HCEC 1CT (cell line): Measurements from ENCODE around the gene AKAP17A.
"Not testable (repeated sequence)": the region's sequence is repeated elsewhere in the genome, so short reads cannot be mapped to it uniquely, and the experiment has no call there.

Experiments
- DNase-seq: peaks from one replicate; pipeline ENCODE4 v3.0.0-alpha.2; 2017

Gene AKAP17A

GRCh38 chrX:1609762-1610161 is 18.4 kb downstream of the AKAP17A start:
- no peak for DNase-seq

DNA sequence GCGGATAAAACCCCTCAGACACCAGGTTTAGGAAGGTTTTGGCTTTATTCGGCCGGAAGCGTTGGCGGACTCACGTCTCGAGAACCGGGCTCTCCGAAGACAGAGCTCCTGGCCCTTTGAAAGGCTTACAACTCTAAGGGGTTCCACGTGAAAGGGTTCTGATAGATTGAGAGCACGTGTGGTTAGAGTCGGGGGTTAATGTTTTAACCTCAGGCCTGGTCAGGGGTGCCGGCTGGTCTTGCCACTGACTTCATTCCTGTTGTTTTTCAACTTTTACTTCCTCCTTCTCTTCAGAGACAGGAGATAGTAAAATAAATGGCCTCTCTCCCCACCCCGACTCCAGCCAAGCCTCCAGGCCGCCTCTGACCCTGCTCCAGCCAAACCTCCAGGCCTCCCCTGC is 18.8 kb downstream of the AKAP17A start:
- no peak for DNase-seq

DNA sequence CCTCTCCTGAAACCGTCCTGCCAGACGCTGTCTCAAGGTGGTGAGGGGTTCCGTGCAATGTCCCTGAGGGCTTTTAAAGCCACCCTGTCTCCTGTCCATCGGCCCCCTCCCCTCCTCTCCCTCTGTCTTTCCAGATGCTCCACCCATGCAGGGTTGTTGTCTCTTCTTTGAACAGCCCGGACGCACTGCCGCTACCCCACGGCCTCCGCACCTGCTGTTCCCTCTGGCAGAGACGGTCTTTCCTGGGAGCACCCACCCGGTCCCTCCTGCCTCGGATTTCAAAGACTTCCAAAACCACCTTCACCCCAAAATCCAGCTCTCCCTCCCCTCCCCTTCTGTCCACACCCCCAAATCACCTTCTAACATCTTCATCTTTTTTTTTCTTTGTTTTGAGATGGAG is 19.3 kb downstream of the AKAP17A start:
- no peak for DNase-seq

- DNase-seq, result no peak
These were observed 21.4 kb downstream of the AKAP17A start for GRCh38 chrX:1612641-1613286.

DNA sequence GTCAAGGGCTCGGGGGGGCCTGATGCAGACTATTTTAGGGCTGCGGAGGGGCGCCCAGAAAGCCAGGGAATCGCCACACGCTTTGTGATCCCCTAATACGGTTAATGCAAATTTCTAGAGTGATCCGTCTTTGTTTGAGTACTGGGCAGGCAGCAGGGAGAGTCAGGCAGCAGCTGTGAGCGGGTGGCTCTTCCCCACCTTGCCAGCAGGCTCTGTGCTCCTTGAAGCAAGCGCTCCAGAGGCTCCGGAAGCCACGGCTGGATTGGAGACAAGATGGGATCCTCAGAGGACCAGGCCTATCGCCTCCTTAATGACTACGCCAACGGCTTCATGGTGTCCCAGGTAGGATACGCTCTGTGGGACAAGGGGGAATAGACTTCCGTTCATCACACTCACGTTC is 23.5 kb downstream of the AKAP17A start, which contains the start of gene ASMT:
ASMT (plus strand) TSS at position 133 of the 400 bp plus-strand sequence; CDS start at position 274, 141 bp downstream.
- no peak for DNase-seq

DNA sequence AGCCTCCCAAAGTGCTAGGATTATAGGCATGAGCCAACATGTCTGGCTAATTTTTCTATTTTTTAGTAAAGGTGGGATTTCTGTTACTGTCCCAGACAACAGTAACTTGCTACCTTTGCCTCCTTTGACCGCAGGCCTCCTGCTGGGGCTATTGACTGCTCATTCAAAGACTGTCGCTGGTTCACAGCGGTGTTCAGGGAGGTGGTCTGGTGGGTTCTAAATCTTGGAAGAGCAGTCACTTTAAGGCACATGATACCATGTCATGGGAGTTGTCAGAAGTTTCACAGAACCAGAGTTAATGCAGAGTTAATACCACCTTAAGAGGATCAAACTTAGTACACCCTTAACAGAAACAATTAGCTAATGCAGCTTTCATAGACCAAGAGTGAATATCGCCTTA is 27.3 kb downstream of the AKAP17A start:
- DNase-seq, result no peak

DNA sequence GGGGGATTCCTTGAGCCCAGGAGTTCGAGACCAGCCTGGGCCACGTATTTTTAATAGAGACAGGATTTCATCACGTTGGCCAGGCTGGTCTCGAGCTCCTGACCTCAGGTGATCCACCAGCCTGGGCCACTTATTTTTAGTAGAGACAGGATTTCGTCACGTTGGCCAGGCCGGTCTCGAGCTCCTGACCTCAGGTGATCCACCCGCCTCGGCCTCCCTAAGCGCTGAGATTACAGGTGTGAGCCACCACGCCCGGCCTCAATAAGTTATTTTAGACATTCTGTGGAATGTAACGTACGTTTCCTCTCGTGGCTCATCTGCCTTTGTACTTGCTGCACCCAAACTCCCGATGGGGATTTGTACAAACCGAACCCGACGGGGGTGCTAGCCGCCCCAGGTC is 32.3 kb downstream of the AKAP17A start:
- no peak for DNase-seq

GRCh38 chrX:1624158-1624860 is 32.9 kb downstream of the AKAP17A start:
- not testable (repeated sequence) for DNase-seq

DNA sequence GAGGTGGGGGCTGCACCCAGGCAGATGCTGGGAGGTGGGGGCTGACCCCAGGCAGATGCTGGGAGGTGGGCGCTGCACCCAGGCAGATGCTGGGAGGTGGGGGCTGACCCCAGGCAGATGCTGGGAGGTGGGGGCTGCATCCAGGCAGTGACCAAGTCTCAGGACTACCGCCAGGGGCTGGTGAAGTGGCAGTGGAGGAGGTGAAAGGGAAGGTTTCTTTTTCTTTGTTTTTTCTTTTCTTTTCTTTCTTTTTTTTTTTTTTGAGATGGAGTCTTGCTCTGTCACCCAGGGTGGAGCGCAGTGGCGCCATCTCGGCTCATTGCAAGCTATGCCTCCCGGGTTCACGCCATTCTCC is 33.4 kb downstream of the AKAP17A start:
- DNase-seq, result not testable (repeated sequence)

DNA sequence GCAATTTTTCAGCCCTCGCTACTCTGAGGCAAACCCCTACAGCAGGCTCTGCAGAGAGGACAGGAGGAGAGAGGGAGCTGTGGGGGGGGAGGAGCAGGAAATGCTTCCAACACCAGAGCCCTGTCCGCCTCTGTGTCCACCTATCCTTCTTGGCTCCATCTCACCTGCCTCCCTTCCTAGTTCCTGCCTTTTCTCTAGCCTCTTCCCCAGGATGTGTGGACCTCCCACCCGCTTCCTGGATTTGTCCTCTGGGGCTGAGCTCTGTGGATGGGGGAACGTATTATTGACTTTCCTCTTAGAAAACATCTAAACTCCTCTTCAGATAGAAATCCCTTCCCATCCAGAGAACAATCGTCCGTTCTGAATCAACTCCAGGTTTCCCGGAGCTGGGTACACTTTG is 37.8 kb downstream of the AKAP17A start:
- DNase-seq, result no peak

GRCh38 chrX:1646009-1646408 is 54.6 kb downstream of the AKAP17A start:
- no peak for DNase-seq

- no peak for DNase-seq
These were observed 58.2 kb downstream of the AKAP17A start for GRCh38 chrX:1649621-1650020.
